ENCODE data around the gene NEAT1.

DNA sequence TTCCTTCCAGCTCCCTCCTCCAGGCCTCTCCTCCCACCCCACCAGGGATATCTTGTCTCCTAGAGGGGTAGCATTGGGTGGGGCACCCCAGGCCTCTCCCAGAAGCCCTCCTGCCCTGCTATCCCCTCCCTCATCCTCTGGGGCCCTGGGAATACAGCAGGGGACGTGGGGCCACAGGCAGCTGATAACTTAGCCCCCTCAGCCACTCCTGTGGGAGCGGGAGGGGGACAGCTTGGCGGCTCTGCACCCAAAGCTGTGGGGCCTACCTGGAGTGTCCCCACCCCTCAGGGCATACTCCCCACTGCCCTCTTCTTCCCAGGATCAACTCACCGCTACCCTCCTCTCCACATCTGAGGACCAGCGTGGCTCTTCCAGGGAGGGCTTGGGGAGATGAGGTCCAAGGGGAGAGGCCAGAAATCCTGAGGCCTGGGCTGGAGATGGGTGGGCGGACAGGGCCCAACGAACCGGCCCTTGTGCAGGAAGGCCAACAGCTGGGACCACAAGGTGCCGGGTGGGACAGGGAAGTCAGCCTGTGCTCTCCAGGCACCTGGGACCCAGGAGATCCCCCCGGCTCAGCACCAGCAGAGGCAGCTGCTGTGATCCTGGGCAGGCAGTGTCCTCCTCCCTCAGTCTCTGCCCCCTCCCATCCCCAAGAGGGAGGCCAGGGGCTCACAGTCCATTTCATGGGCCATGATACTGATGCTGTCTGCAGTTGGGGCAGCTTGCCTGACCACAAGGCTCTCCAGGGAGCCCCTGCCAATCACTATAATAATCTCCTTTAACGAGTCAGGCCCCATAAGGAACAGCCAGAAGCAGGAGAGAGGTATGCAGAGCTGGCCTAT, 23.2 kb downstream of the NEAT1 start:
- no peak for TF ChIP-seq GATA2 (IDR thresholded peaks at IDR 0.05; ENCODE audit: low read depth, low read length)
- TF ChIP-seq GATA3 (IDR thresholded peaks at IDR 0.05; ENCODE audit: low read depth, low read length), result no peak
